Stimulated activated CD8-positive, alpha-beta memory T cell treated with anti-CD3 and anti-CD28 coated beads, Interleukin-4, amount 100 ng/mL, for 4 hours (primary cell): ENCODE measurements around the gene HSPBAP1.

Experiments used
- DNase-seq, 2 donors: peaks; one replicate each; pipeline ENCODE4 v3.0.0-alpha.2; 2020; ENCODE audit warnings: low read depth in 2 of 2, low spot score in 1 of 2

Gene HSPBAP1

GRCh38 chr3:122793568-122794416 lies at the start of gene HSPBAP1:
TSS of gene HSPBAP1 (minus strand) at chr3:122793831. CDS start at chr3:122793680, 151 bp downstream.
- peak; percentile 83 to 86 for DNase-seq

- no peak for DNase-seq
Measured at GRCh38 chr3:122835590-122835989, 42.0 kb upstream of the HSPBAP1 start.

- DNase-seq = no peak
Measured at GRCh38 chr3:122828281-122828680, 34.6 kb upstream of the HSPBAP1 start.

- DNase-seq = no peak
Measured at GRCh38 chr3:122826278-122826677, 32.6 kb upstream of the HSPBAP1 start.

- no peak for DNase-seq
Measured at GRCh38 chr3:122825460-122825859, 31.8 kb upstream of the HSPBAP1 start.

- no peak for DNase-seq
Measured at GRCh38 chr3:122824465-122825381, 31.1 kb upstream of the HSPBAP1 start.

- no peak for DNase-seq
Measured at GRCh38 chr3:122816587-122816986, 23.0 kb upstream of the HSPBAP1 start.

GRCh38 chr3:122810734-122811133 lies 17.1 kb upstream of the HSPBAP1 start:
- DNase-seq = no peak

GRCh38 chr3:122803977-122804376 lies 10.3 kb upstream of the HSPBAP1 start:
- DNase-seq = no peak

- no peak for DNase-seq
Measured at GRCh38 chr3:122802323-122802722, 8.7 kb upstream of the HSPBAP1 start.

GRCh38 chr3:122800706-122801237 lies 7.1 kb upstream of the HSPBAP1 start:
- DNase-seq = no peak

GRCh38 chr3:122800031-122800430 lies 6.4 kb upstream of the HSPBAP1 start:
- no peak for DNase-seq

GRCh38 chr3:122799322-122799721 lies 5.7 kb upstream of the HSPBAP1 start:
- DNase-seq = no peak

GRCh38 chr3:122797291-122797690 lies 3.7 kb upstream of the HSPBAP1 start:
- no peak for DNase-seq

GRCh38 chr3:122795674-122796195 lies 2.1 kb upstream of the HSPBAP1 start:
- DNase-seq = no peak

GRCh38 chr3:122794779-122795673 lies 1.4 kb upstream of the HSPBAP1 start, which contains the start of gene SLC49A4:
TSS of gene SLC49A4 (plus strand) at chr3:122795069. CDS start at chr3:122795193, 124 bp downstream.
- DNase-seq = peak in 1 of 2 donors; percentile 43

GRCh38 chr3:122794483-122794778 lies 800 bp upstream of the HSPBAP1 start:
- no peak for DNase-seq

- DNase-seq = no peak
Measured at GRCh38 chr3:122789585-122790273, 3.9 kb downstream of the HSPBAP1 start.

- DNase-seq = no peak
Measured at GRCh38 chr3:122787872-122788271, 5.8 kb downstream of the HSPBAP1 start.

GRCh38 chr3:122786066-122786465 lies 7.6 kb downstream of the HSPBAP1 start:
- no peak for DNase-seq
